DND-41 (cell line): ENCODE data around the gene HSDL2.

ENCODE experiments used
- CTCF ChIP-seq: IDR thresholded peaks from 2 replicates; pipeline ENCODE4 v1.5.1; 2012; ENCODE audit warnings: borderline replicate concordance, low read length, moderate library complexity, mild to moderate bottlenecking; ENCODE audit not compliant: poor library complexity, severe bottlenecking; ENCODE audit errors: extremely low read depth
- EZH2 ChIP-seq: IDR thresholded peaks from 3 replicates; pipeline ENCODE4 v1.6.1; 2012; ENCODE audit warnings: borderline replicate concordance, low read depth, mild to moderate bottlenecking, moderate library complexity, low read length, inconsistent platforms; ENCODE audit not compliant: severe bottlenecking

- TF ChIP-seq CTCF (no peak), EZH2 (no peak)
Measured at GRCh38 chr9:112354081-112354743, 25.7 kb upstream of the HSDL2 start.
